Lower leg skin (tissue), 3 donors: ENCODE measurements around the gene KIRREL3.

Source experiments
- CTCF ChIP-seq, 3 donors: fragments of 450-650 bp; IDR thresholded peaks; one replicate each; pipeline ENCODE4 v1.5.1; 2016; ENCODE audit warnings: antibody characterized with exemption in 3 of 3, mild to moderate bottlenecking in 3 of 3, moderate library complexity in 2 of 3
- POLR2A ChIP-seq, 2 donors: fragments of 450-650 bp; IDR thresholded peaks; one replicate each; pipeline ENCODE4 v1.6.1; 2016 to 2017; ENCODE audit warnings: antibody characterized with exemption in 2 of 2, mild to moderate bottlenecking in 1 of 2, moderate library complexity in 1 of 2

GRCh38 chr11:126591966-126592489 is 408.5 kb downstream of the KIRREL3 start:
- no peak for TF ChIP-seq CTCF (IDR thresholded peaks at IDR 0.05)
- TF ChIP-seq POLR2A (IDR thresholded peaks at IDR 0.05): no peak
